ENCODE data around the gene DMAP1. TPM values are rescaled to one million over a fixed set of nuclear protein-coding genes. Genes with fewer than 3 reads are reported as not detected.
A peak's percentile ranks its signal among the peaks of the same experiment; 100 is the strongest.

DMAP1 gene
- polyA plus RNA-seq, 3 donors = 18.9 to 51.4 (median 21.3) TPM

DNA sequence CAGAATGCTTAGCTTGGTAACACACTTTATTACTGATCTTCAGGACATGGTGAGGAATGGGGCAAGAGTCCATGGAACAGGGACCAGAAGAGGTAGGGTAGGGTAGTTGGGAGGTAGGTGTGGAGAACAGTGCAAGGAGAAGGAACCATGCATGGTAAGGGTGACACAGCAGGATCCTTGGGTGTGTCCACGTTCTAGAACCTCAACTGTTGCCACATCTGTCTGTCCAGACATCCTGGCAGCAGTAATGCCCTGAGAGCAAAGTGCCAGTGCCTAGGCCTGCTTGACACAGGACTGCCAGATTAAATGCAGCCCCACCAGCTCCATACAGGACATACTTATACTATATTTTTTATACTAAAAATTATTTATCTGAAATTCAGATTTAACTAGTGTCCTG, 13.9 kb downstream of the DMAP1 start:
- Histone ChIP-seq H3K79me2 (ENCODE audit: insufficient read depth, low read length) (no peaks in the 10 kb centered on the region), H3K9me3 (replicated peaks in 1 of 2; ENCODE audit: control insufficient read depth in 1 of 2, insufficient read depth in 1 of 2, low read length in 2 of 2) (no peaks in the 10 kb centered on the region), H3K4me1 (ENCODE audit: control insufficient read depth in 1 of 2, insufficient read depth in 2 of 2, low read length in 2 of 2) (peaks cover 22 to 25% of the 10 kb centered on the region in 2 donors), H3K36me3 (replicated peaks in 1 of 2; ENCODE audit: control insufficient read depth in 1 of 2, insufficient read depth in 2 of 2, low read length in 2 of 2) (peaks cover 0 to 12% of the 10 kb centered on the region in 2 donors), H4K20me1 (ENCODE audit: insufficient read depth, low read length) (no peaks in the 10 kb centered on the region), H3K4me2 (replicated peaks; ENCODE audit: extremely low read depth, low read length, poor library complexity, severe bottlenecking) (peak overlapping the region; percentile 51), H3K4me3 (replicated peaks in 1 of 3; ENCODE audit: low read depth in 2 of 3, low read length in 3 of 3) (peak overlapping the region in 1 of 3 experiments; percentile 1), H2AFZ (ENCODE audit: insufficient read depth, low read depth, low read length, poor library complexity, severe bottlenecking) (no peak overlapping the region), H3K9ac (ENCODE audit: insufficient read depth, low read length, poor library complexity, severe bottlenecking) (no peak overlapping the region), H3K27me3 (ENCODE audit: control insufficient read depth in 2 of 2, insufficient read depth in 2 of 2, low read length in 2 of 2) (no peaks in the 10 kb centered on the region), H3K27ac (ENCODE audit: low read depth in 1 of 2, low read length in 2 of 2) (peak overlapping the region; percentile 54 to 80)
- intact Hi-C loops (cut with micrococcal nuclease) = no loop called here
- peaks cover 46% of the 10 kb centered on the region for H3K4me1 Mint-ChIP-seq
- peaks cover 0 to 3% (median 0%) of the 10 kb centered on the region in 7 donors for H3K9me3 Mint-ChIP-seq
- TF ChIP-seq, protein P1, sequence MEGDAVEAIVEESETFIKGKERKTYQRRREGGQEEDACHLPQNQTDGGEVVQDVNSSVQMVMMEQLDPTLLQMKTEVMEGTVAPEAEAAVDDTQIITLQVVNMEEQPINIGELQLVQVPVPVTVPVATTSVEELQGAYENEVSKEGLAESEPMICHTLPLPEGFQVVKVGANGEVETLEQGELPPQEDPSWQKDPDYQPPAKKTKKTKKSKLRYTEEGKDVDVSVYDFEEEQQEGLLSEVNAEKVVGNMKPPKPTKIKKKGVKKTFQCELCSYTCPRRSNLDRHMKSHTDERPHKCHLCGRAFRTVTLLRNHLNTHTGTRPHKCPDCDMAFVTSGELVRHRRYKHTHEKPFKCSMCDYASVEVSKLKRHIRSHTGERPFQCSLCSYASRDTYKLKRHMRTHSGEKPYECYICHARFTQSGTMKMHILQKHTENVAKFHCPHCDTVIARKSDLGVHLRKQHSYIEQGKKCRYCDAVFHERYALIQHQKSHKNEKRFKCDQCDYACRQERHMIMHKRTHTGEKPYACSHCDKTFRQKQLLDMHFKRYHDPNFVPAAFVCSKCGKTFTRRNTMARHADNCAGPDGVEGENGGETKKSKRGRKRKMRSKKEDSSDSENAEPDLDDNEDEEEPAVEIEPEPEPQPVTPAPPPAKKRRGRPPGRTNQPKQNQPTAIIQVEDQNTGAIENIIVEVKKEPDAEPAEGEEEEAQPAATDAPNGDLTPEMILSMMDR (IDR thresholded peaks at IDR 0.05) = no peak
- peak overlapping the region; percentile 17 to 19 for H3K4me3 Mint-ChIP-seq
- peaks cover 0 to 2% (median 1%) of the 10 kb centered on the region in 3 donors for H3K27me3 Mint-ChIP-seq (ENCODE audit: low read depth in 3 of 3)
- DNase-seq = peak; percentile 54 to 77 (median 61)
- H3K36me3 Mint-ChIP-seq = peaks cover 24 to 28% of the 10 kb centered on the region in 2 donors
- peak overlapping the region; percentile 80 to 94 (median 85) for H3K27ac Mint-ChIP-seq
- WGBS (ENCODE audit: insufficient coverage) = 0% methylated on average over 1 of the region's 1 CpG

DNA sequence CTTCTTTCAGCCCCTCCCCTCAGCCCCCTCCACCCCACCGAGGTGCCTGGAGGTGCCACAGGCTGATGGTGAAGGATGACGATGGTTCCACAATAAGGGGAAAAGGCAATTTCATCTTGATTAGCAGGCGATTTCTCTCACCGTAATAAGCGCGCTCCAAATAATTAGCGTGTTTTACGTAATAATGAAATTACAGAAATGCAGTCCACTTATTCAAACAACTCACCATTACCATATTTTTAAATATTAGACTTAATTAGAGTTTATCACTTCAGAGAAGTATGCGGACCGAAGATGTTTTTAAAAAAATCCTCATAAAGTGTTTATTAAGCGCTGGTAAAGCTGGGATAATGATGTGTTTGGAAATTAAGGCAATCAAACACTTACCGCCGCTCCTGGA, 14.9 kb downstream of the DMAP1 start:
- no peak overlapping the region for H2AFZ ChIP-seq (ENCODE audit: insufficient read depth, low read depth, low read length, poor library complexity, severe bottlenecking)
- H4K20me1 ChIP-seq (ENCODE audit: insufficient read depth, low read length) = no peaks in the 10 kb centered on the region
- peak overlapping the region in 6 of 7 donors; percentile 60 to 84 (median 82) for H3K27ac Mint-ChIP-seq
- TF ChIP-seq, protein P1 (IDR thresholded peaks at IDR 0.05) = no peak
- peaks cover 40% of the 10 kb centered on the region for H3K4me1 Mint-ChIP-seq
- H3K36me3 Mint-ChIP-seq = peaks cover 22 to 31% of the 10 kb centered on the region in 2 donors
- H3K4me3 ChIP-seq (replicated peaks in 1 of 3; ENCODE audit: low read depth in 2 of 3, low read length in 3 of 3) = peak overlapping the region in 1 of 3 experiments; percentile 1
- WGBS (ENCODE audit: insufficient coverage) = no CpG with 5 or more reads among the region's 13 CpGs
- intact Hi-C loops (cut with micrococcal nuclease) = no loop called here
- no peaks in the 10 kb centered on the region for H3K27me3 ChIP-seq (ENCODE audit: control insufficient read depth in 2 of 2, insufficient read depth in 2 of 2, low read length in 2 of 2)
- H3K9ac ChIP-seq (ENCODE audit: insufficient read depth, low read length, poor library complexity, severe bottlenecking) = peak overlapping the region; percentile 18
- peaks cover 0 to 3% (median 0%) of the 10 kb centered on the region in 7 donors for H3K9me3 Mint-ChIP-seq
- no peaks in the 10 kb centered on the region for H3K79me2 ChIP-seq (ENCODE audit: insufficient read depth, low read length)
- H3K4me2 ChIP-seq (replicated peaks; ENCODE audit: extremely low read depth, low read length, poor library complexity, severe bottlenecking) = peak overlapping the region; percentile 51
- no peak overlapping the region for H3K4me3 Mint-ChIP-seq
- H3K27ac ChIP-seq (ENCODE audit: low read depth in 1 of 2, low read length in 2 of 2) = peak overlapping the region; percentile 54 to 80
- H3K9me3 ChIP-seq (replicated peaks in 1 of 2; ENCODE audit: control insufficient read depth in 1 of 2, insufficient read depth in 1 of 2, low read length in 2 of 2) = no peaks in the 10 kb centered on the region
- peaks cover 0 to 11% of the 10 kb centered on the region in 2 donors for H3K36me3 ChIP-seq (replicated peaks in 1 of 2; ENCODE audit: control insufficient read depth in 1 of 2, insufficient read depth in 2 of 2, low read length in 2 of 2)
- peaks cover 0 to 2% (median 1%) of the 10 kb centered on the region in 3 donors for H3K27me3 Mint-ChIP-seq (ENCODE audit: low read depth in 3 of 3)
- peaks cover 22 to 25% of the 10 kb centered on the region in 2 donors for H3K4me1 ChIP-seq (ENCODE audit: control insufficient read depth in 1 of 2, insufficient read depth in 2 of 2, low read length in 2 of 2)
- no peak for DNase-seq

Measured in CD14-positive monocyte (primary cell).